Activated CD8-positive, alpha-beta T cell treated with anti-CD3 and anti-CD28 coated beads, Interleukin-2, amount 10 ng/mL, durations not matched to agents 7 days and 5 days (primary cell): Measurements from ENCODE around the gene THOC6. TPM values are rescaled to one million over a fixed set of nuclear protein-coding genes. Genes with fewer than 3 reads are reported as not detected.

ENCODE experiments used
- ATAC-seq: fragments of 150-1000 bp; cut with Tn5 transposase; one replicate; pipeline ENCODE4 v1.10.0; 2021; ENCODE audit warnings: moderate library complexity
- CTCF ChIA-PET: fragments of 350-600 bp; sonication (Branson Sonifier 250); formaldehyde crosslinking; loops from one replicate; lab custom pipeline; 2021; ENCODE audit warnings: antibody characterized with exemption; lab: Charles Lee
- POLR2A ChIA-PET: fragments of 350-600 bp; sonication (Branson Sonifier 250); formaldehyde crosslinking; loops from one replicate; lab custom pipeline; 2021; ENCODE audit warnings: antibody characterized with exemption; lab: Charles Lee
- DNase-seq: peaks from one replicate; pipeline ENCODE4 v3.0.0-alpha.2; 2020
- H3K27ac Mint-ChIP-seq: one replicate; pipeline ENCODE4 v1.8.0; 2021; ENCODE audit warnings: mild to moderate bottlenecking, mixed read lengths
- H3K27me3 Mint-ChIP-seq: one replicate; pipeline ENCODE4 v1.8.0; 2021; ENCODE audit warnings: low read depth, mixed read lengths
- H3K36me3 Mint-ChIP-seq: one replicate; pipeline ENCODE4 v1.8.0; 2021; ENCODE audit warnings: low read depth, mixed read lengths
- H3K4me1 Mint-ChIP-seq: one replicate; pipeline ENCODE4 v1.8.0; 2021; ENCODE audit warnings: low read depth, mixed read lengths
- H3K4me3 Mint-ChIP-seq: one replicate; pipeline ENCODE4 v1.8.0; 2021; ENCODE audit warnings: mild to moderate bottlenecking, mixed read lengths
- H3K9me3 Mint-ChIP-seq: one replicate; pipeline ENCODE4 v1.8.0; 2022; ENCODE audit warnings: mixed read lengths; ENCODE audit not compliant: insufficient read depth
- total RNA-seq, 2 experiments: library from RNA; stranded (reverse); gene quantifications; one replicate each; pipeline ENCODE4 v1.2.3, GENCODE V29; 2021

Gene THOC6
- total RNA-seq, 2 experiments from 2014 or later, result 57.4 to 57.9 TPM

- no peak overlapping the region for H3K4me3 Mint-ChIP-seq
- H3K9me3 Mint-ChIP-seq, result no peaks in the 10 kb centered on the region
- ChIA-PET CTCF (interaction anchor here (0.7 to 11.7 kb wide), 5 partner anchors 11 to 88 kb away, joined by 3 to 213 read pairs (median 6); partner anchors contain the start of genes HCFC1R1, THOC6 and TNFRSF12A), POLR2A (interaction anchor here (0.7 to 1.7 kb wide), 2 partner anchors 13 to 29 kb away, joined by 3 read pairs; partner anchors contain the start of gene PKMYT1)
- ATAC-seq (no peak), DNase-seq (no peak)
- H3K27me3 Mint-ChIP-seq, result peaks cover 24% of the 10 kb centered on the region
- peaks cover 27% of the 10 kb centered on the region for H3K4me1 Mint-ChIP-seq
- H3K36me3 Mint-ChIP-seq, result no peaks in the 10 kb centered on the region
- no peak overlapping the region for H3K27ac Mint-ChIP-seq
Observed at GRCh38 chr16:3008690-3009037, 15.2 kb upstream of the THOC6 start.

- ATAC-seq (no peak), DNase-seq (no peak)
- Mint-ChIP-seq H3K27ac (no peak overlapping the region), H3K27me3 (peaks cover 26% of the 10 kb centered on the region), H3K4me3 (no peak overlapping the region), H3K9me3 (no peaks in the 10 kb centered on the region), H3K4me1 (peaks cover 25% of the 10 kb centered on the region), H3K36me3 (no peaks in the 10 kb centered on the region)
- CTCF ChIA-PET, result interaction anchor here (1.4 to 11.7 kb wide), 2 partner anchors 21 to 120 kb away, joined by 3 to 213 read pairs; no protein-coding TSS in a partner anchor
- POLR2A ChIA-PET, result interaction anchor here (0.9 kb wide), 1 partner anchor 11 kb away, joined by 4 read pairs; the partner anchor contains the start of gene TNFRSF12A
Observed at GRCh38 chr16:3009568-3010390, 14.1 kb upstream of the THOC6 start.

- Mint-ChIP-seq H3K9me3 (no peaks in the 10 kb centered on the region), H3K4me3 (no peak overlapping the region), H3K4me1 (peaks cover 22% of the 10 kb centered on the region), H3K36me3 (no peaks in the 10 kb centered on the region), H3K27me3 (peaks cover 26% of the 10 kb centered on the region), H3K27ac (no peak overlapping the region)
- ChIA-PET POLR2A (interaction anchor here (0.9 kb wide), 1 partner anchor 10 kb away, joined by 4 read pairs; the partner anchor contains the start of gene TNFRSF12A), CTCF (interaction anchor here (11.7 kb wide), 1 partner anchor 21 kb away, joined by 213 read pairs; no protein-coding TSS in a partner anchor)
- DNase-seq (no peak), ATAC-seq (no peak)
Observed at GRCh38 chr16:3010510-3010909, 13.3 kb upstream of the THOC6 start.

- CTCF ChIA-PET, result interaction anchor here (1.2 to 1.4 kb wide), 2 partner anchors 16 to 20 kb away, joined by 5 read pairs; no protein-coding TSS in a partner anchor
- H3K9me3 Mint-ChIP-seq, result no peaks in the 10 kb centered on the region
- ATAC-seq (no peak), DNase-seq (no peak)
- peaks cover 17% of the 10 kb centered on the region for H3K4me1 Mint-ChIP-seq
- peaks cover 21% of the 10 kb centered on the region for H3K27me3 Mint-ChIP-seq
- no peaks in the 10 kb centered on the region for H3K36me3 Mint-ChIP-seq
- no peak overlapping the region for H3K4me3 Mint-ChIP-seq
- H3K27ac Mint-ChIP-seq, result no peak overlapping the region
- POLR2A ChIA-PET, result no interaction called here
Observed at GRCh38 chr16:3012246-3012645, 11.6 kb upstream of the THOC6 start.

GRCh38 chr16:3012828-3013420, 10.9 kb upstream of the THOC6 start, which contains the start of gene CLDN9:
CLDN9 (plus strand) TSS chr16:3012923; CDS start chr16:3013363, 440 bp downstream.
- CTCF ChIA-PET, result interaction anchor here (1.2 to 1.4 kb wide), 2 partner anchors 15 to 19 kb away, joined by 5 read pairs; no protein-coding TSS in a partner anchor
- Mint-ChIP-seq H3K27ac (no peak within 1 kb of the TSS), H3K36me3 (no peaks in the 10 kb centered on the region), H3K4me3 (no peak within 1 kb of the TSS), H3K4me1 (peaks cover 11% of the 10 kb centered on the region), H3K27me3 (peaks cover 22% of the 10 kb centered on the region), H3K9me3 (no peaks in the 10 kb centered on the region)
- POLR2A ChIA-PET, result no interaction called here
- DNase-seq (no peak), ATAC-seq (peak; percentile 34)

GRCh38 chr16:3013491-3013951, 10.3 kb upstream of the THOC6 start:
- Mint-ChIP-seq H3K4me1 (peaks cover 10% of the 10 kb centered on the region), H3K27me3 (peaks cover 23% of the 10 kb centered on the region), H3K4me3 (no peak overlapping the region), H3K36me3 (no peaks in the 10 kb centered on the region), H3K9me3 (no peaks in the 10 kb centered on the region), H3K27ac (no peak overlapping the region)
- CTCF ChIA-PET, result no interaction called here
- DNase-seq (no peak), ATAC-seq (no peak)
- POLR2A ChIA-PET, result no interaction called here

GRCh38 chr16:3013998-3014690, 9.7 kb upstream of the THOC6 start:
- H3K9me3 Mint-ChIP-seq, result no peaks in the 10 kb centered on the region
- no peak for ATAC-seq
- POLR2A ChIA-PET, result no interaction called here

GRCh38 chr16:3014971-3015370, 8.9 kb upstream of the THOC6 start:
- ATAC-seq (no peak), DNase-seq (no peak)
- Mint-ChIP-seq H3K9me3 (no peaks in the 10 kb centered on the region), H3K4me1 (peaks cover 11% of the 10 kb centered on the region), H3K36me3 (no peaks in the 10 kb centered on the region), H3K27me3 (peaks cover 28% of the 10 kb centered on the region), H3K27ac (no peak overlapping the region), H3K4me3 (no peak overlapping the region)
- ChIA-PET POLR2A (no interaction called here), CTCF (interaction anchor here (0.7 to 0.9 kb wide), 3 partner anchors 11 to 334 kb away, joined by 3 read pairs; no protein-coding TSS in a partner anchor)

More at GRCh38 chr16:3013998-3014690, 9.7 kb upstream of the THOC6 start:
- CTCF ChIA-PET, result interaction anchor here (0.9 kb wide), 1 partner anchor 10 kb away, joined by 3 read pairs; no protein-coding TSS in a partner anchor
- H3K27ac Mint-ChIP-seq, result no peak overlapping the region
- H3K4me1 Mint-ChIP-seq, result peaks cover 8% of the 10 kb centered on the region
- no peaks in the 10 kb centered on the region for H3K36me3 Mint-ChIP-seq
- no peak overlapping the region for H3K4me3 Mint-ChIP-seq
- peaks cover 27% of the 10 kb centered on the region for H3K27me3 Mint-ChIP-seq
- DNase-seq, result no peak

- peaks cover 28% of the 10 kb centered on the region for H3K27me3 Mint-ChIP-seq
- H3K9me3 Mint-ChIP-seq, result no peaks in the 10 kb centered on the region
- H3K36me3 Mint-ChIP-seq, result no peaks in the 10 kb centered on the region
- peaks cover 16% of the 10 kb centered on the region for H3K4me1 Mint-ChIP-seq
- CTCF ChIA-PET, result no interaction called here
- H3K27ac Mint-ChIP-seq, result no peak overlapping the region
- H3K4me3 Mint-ChIP-seq, result no peak overlapping the region
- no peak for DNase-seq
- POLR2A ChIA-PET, result no interaction called here
- no peak for ATAC-seq
Observed at GRCh38 chr16:3015865-3016521, 7.8 kb upstream of the THOC6 start.

GRCh38 chr16:3017344-3017743, 6.5 kb upstream of the THOC6 start:
- no peak overlapping the region for H3K4me3 Mint-ChIP-seq
- POLR2A ChIA-PET, result no interaction called here
- H3K4me1 Mint-ChIP-seq, result peaks cover 28% of the 10 kb centered on the region
- no peak for ATAC-seq
- DNase-seq, result no peak
- CTCF ChIA-PET, result interaction anchor here (1.0 to 7.2 kb wide), 2 partner anchors 13 to 14 kb away, joined by 3 to 105 read pairs; no protein-coding TSS in a partner anchor
- H3K27me3 Mint-ChIP-seq, result peaks cover 24% of the 10 kb centered on the region
- no peak overlapping the region for H3K27ac Mint-ChIP-seq
- H3K9me3 Mint-ChIP-seq, result no peaks in the 10 kb centered on the region
- H3K36me3 Mint-ChIP-seq, result peaks cover under 1% of the 10 kb centered on the region
